Endothelial cell (in vitro differentiated cells): ENCODE results near the gene TCFL5. TPM values are rescaled to one million over a fixed set of nuclear protein-coding genes. Genes with fewer than 3 reads are reported as not detected.

Source experiments
- DNase-seq: peaks from one replicate; pipeline ENCODE4 v3.0.0; 2021; ENCODE audit warnings: low spot score
- H3K27ac Mint-ChIP-seq: one replicate; pipeline ENCODE4 v1.8.0; 2021; ENCODE audit warnings: mixed read lengths, inconsistent platforms; ENCODE audit not compliant: unreplicated experiment
- H3K27me3 Mint-ChIP-seq: one replicate; pipeline ENCODE4 v1.8.0; 2021; ENCODE audit warnings: mild to moderate bottlenecking, moderate library complexity, mixed read lengths, inconsistent platforms; ENCODE audit not compliant: unreplicated experiment
- H3K36me3 Mint-ChIP-seq: one replicate; pipeline ENCODE4 v1.8.0; 2021; ENCODE audit warnings: mild to moderate bottlenecking, low read depth, mixed read lengths, inconsistent platforms; ENCODE audit not compliant: unreplicated experiment
- H3K4me1 Mint-ChIP-seq: one replicate; pipeline ENCODE4 v1.8.0; 2021; ENCODE audit warnings: mild to moderate bottlenecking, mixed read lengths, inconsistent platforms; ENCODE audit not compliant: unreplicated experiment
- H3K4me3 Mint-ChIP-seq: one replicate; pipeline ENCODE4 v1.8.0; 2021; ENCODE audit warnings: mild to moderate bottlenecking, mixed read lengths, inconsistent platforms; ENCODE audit not compliant: unreplicated experiment
- H3K9me3 Mint-ChIP-seq: one replicate; pipeline ENCODE4 v1.8.0; 2021; ENCODE audit warnings: mixed read lengths, inconsistent platforms; ENCODE audit not compliant: unreplicated experiment
- CTCF ChIP-seq: fragments of 200-600 bp; sonication (generic); IDR thresholded peaks from one replicate; pipeline ENCODE4 v1.5.0; 2021; ENCODE audit warnings: antibody characterized with exemption; ENCODE audit not compliant: unreplicated experiment
- long read RNA-seq: library from polyadenylated mRNA; unstranded; transcript quantifications from one replicate; pipeline ENCODE4 v2.0.0, GENCODE V29; 2020; ENCODE audit not compliant: unreplicated experiment
- total RNA-seq: library from RNA; stranded (reverse); fragmentation: NEBNext Ultra II Directional; extraction: Animal tissue kit (Norgen Biotek cat#: 25700); gene quantifications from one replicate; pipeline ENCODE4 v1.2.1, GENCODE V29; 2021; ENCODE audit not compliant: unreplicated experiment

TCFL5 gene
- total RNA-seq: 30.9 TPM
- long read RNA-seq, partial matches to known transcripts: 1 of 2 reads
- long read RNA-seq, other reads (novel, unspliced or antisense): 1 of 2 reads

- H3K27me3 Mint-ChIP-seq: peaks cover 17% of the 10 kb centered on the region
- peak; percentile 97 for DNase-seq
- H3K27ac Mint-ChIP-seq: peak within 1 kb of the TSS; percentile 82
- peaks cover 36% of the 10 kb centered on the region for H3K4me1 Mint-ChIP-seq
- H3K9me3 Mint-ChIP-seq: peaks cover 3% of the 10 kb centered on the region
- TF ChIP-seq CTCF: no peak
- peaks cover 20% of the 10 kb centered on the region for H3K36me3 Mint-ChIP-seq
- peak within 1 kb of the TSS; percentile 94 for H3K4me3 Mint-ChIP-seq
Observed at GRCh38 chr20:62861726-62862336, at the start of gene TCFL5. TCFL5 (minus strand) TSS chr20:62861822; CDS start chr20:62861670, 152 bp downstream.

DNA sequence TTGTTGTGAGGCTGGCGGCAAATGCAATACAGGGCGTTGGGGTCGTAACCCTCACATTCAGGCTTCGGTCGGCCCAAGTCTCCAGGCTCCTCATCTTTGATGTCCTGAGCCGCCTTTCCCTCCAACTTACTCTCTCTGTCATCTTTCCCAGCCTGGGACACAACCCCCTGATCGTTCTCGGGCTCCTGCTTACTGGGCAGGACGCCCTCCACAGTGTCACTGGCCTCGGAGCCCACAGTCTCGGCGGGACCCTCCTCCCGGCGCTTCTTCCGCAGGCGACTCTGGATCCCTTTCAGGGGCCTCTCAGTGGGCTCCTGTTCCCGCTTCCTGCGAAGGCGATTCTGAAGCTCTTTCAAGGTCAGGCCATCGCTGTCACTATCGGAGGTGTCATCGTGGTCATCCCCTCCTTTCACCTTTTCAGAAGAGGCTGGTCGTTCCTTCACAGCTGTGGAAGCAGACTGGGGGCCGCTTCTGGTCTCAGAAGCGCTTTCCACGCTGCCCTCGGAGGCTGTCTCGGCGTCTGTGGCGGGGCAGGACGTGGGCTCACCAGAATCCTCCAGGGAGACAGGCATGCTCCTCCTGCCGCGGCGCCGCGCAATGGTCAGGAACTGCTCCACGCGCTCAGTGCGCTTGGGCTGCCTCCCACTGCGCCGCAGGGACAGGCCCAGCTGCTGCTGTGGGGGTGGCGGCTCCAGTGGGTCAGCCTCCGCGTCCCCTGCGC is 49.3 kb upstream of the TCFL5 start:
- peak overlapping the region; percentile 56 for H3K4me3 Mint-ChIP-seq
- H3K4me1 Mint-ChIP-seq: peaks cover 11% of the 10 kb centered on the region
- no peak for DNase-seq
- H3K27me3 Mint-ChIP-seq: peaks cover 5% of the 10 kb centered on the region
- no peak overlapping the region for H3K27ac Mint-ChIP-seq
- H3K36me3 Mint-ChIP-seq: peaks cover 49% of the 10 kb centered on the region
- TF ChIP-seq CTCF: no peak
- no peaks in the 10 kb centered on the region for H3K9me3 Mint-ChIP-seq

DNA sequence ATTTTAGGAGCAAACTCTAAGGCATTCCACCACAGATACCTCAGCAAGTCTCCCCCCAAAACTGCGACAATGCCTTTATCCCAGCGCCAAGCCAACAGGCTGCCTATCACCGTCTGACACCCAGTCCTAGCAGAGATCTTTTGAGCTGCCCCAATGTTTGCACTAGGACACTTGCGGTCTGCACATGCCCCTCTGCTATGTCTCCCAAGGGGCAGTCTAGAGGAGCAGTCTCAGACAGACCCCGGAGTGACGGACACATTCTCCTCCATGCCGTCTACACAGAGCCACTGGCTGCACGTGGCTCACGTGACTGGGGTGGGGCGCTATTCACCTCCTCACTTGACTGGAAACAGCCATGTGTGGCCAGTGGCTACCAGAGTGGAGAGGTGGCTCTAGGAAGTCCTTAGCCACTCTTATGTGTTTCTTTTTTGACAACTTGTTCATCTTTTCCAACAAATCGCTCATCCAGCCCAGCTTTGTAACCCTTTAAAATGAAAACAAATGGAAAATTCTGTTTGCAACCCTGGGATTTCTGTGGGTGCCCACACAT is 48.7 kb upstream of the TCFL5 start:
- no peak overlapping the region for H3K27ac Mint-ChIP-seq
- H3K4me3 Mint-ChIP-seq: peak overlapping the region; percentile 56
- no peaks in the 10 kb centered on the region for H3K9me3 Mint-ChIP-seq
- H3K27me3 Mint-ChIP-seq: peaks cover 5% of the 10 kb centered on the region
- no peak for TF ChIP-seq CTCF
- peaks cover 55% of the 10 kb centered on the region for H3K36me3 Mint-ChIP-seq
- H3K4me1 Mint-ChIP-seq: peaks cover 14% of the 10 kb centered on the region
- DNase-seq: no peak

GRCh38 chr20:62908971-62909791 is 47.6 kb upstream of the TCFL5 start:
- no peaks in the 10 kb centered on the region for H3K9me3 Mint-ChIP-seq
- no peak for TF ChIP-seq CTCF
- peaks cover 64% of the 10 kb centered on the region for H3K36me3 Mint-ChIP-seq
- H3K27ac Mint-ChIP-seq: no peak overlapping the region
- DNase-seq: no peak
- no peak overlapping the region for H3K4me3 Mint-ChIP-seq
- peaks cover 5% of the 10 kb centered on the region for H3K27me3 Mint-ChIP-seq
- H3K4me1 Mint-ChIP-seq: peaks cover 8% of the 10 kb centered on the region
